HG03060 (cell line): Measurements from ENCODE around the gene SCAMP3.
"Not testable (repeated sequence)": the region's sequence is repeated elsewhere in the genome, so short reads cannot be mapped to it uniquely, and the experiment has no call there.

Experiments used
- ATAC-seq: cut with Tn5 transposase; IDR thresholded peaks from one replicate; pipeline ENCODE4 v1.9.1; 2021; ENCODE audit warnings: low read depth, moderate number of reproducible peaks; ENCODE audit not compliant: unreplicated experiment

SCAMP3 gene

GRCh38 chr1:155256058-155256852, 5.9 kb downstream of the SCAMP3 start:
- no peak for ATAC-seq

GRCh38 chr1:155255243-155256007, 6.7 kb downstream of the SCAMP3 start, which contains the start of gene ENTREP3:
Gene ENTREP3 (minus strand): TSS chr1:155255483. CDS start chr1:155254877, 606 bp downstream.
- no peak for ATAC-seq

DNA sequence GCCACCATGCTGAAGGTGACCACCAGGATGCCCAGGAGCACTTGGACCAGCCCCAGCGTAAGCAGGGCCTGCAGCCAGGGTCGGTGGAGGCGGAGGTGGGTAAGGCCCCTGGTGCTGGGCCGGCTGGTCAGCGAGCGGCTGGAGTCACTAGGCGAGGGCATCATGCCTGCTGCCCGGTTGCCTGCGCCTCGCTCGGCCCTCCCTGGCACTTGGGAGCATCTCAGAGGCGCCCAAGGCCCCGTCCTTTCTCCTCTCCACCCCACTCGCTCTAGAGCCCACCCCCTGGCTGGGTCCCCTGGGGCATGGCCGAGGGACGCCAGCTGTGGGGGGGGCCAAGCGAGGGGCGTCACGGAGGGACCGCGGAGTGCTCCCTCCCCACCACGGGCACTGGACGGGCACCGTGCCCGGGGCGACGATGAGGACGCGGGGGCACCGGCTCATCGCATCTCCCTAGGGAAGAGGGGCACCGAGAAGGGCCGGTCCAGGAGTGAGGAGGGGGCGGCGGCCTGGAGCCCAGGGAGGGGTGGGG, 7.4 kb downstream of the SCAMP3 start:
- no peak for ATAC-seq

DNA sequence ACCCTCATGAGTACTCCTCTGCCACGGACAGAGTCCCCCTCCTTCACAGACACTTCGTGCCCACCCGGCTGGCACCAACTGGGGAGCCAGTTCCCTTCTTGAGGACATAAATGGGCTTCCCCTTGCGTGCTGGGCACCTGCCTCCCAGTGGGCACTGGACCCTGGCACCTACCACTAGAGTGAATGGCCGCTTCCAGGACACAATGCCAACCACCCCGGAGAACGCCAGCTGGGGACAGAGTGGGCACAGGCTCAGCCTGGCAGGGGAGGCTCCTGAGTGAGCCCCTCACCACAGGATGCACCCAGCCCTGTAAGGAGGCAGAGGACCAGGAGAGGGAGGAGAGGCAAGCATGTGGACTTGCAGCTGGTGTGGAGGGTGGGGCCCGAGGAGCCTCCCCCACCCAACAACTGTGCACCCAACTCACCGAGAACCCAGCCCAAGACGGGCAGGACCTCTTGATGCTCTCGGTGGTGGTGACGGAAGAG, 7.9 kb downstream of the SCAMP3 start:
- ATAC-seq, result no peak

GRCh38 chr1:155253797-155254196, 8.4 kb downstream of the SCAMP3 start:
- ATAC-seq, result no peak

DNA sequence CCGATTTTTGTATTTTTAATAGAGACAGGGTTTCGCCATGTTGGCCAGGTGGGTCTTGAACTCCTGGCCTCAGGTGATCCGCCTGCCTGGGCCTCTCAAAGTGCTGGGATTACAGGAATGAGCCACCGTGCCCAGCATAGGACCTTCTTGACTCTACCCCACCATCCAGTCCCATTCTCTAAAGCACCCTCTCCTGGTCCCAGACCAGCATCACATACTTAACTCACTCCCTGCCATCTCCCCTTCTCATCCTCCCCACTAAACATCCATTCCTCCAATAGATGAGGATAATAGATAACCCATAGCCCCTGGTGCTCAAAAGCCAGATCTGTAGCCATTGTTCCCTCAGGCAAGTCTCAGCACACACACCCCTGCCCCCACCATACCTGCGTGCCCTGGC, 9.0 kb downstream of the SCAMP3 start:
- no peak for ATAC-seq

DNA sequence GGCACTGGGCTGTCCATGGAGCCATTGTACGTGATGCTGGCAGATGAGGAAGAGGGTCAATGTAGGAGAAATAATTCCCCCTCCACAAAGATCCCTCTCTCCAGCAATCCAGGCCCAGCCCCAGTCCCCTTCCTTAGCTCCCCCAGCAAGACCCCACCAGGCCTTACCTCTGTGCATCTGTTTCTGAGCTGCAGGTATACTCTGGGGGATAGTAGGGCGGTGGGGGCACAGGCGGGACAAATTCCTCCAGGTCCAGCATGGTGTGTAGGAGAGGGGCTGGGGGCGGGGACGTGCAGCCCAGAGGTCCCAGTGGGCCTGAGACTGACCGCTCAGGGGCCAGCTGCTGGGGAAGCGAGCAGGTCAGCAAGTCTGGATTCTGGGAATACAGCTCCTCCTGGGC, 10.6 kb downstream of the SCAMP3 start:
- no peak for ATAC-seq

DNA sequence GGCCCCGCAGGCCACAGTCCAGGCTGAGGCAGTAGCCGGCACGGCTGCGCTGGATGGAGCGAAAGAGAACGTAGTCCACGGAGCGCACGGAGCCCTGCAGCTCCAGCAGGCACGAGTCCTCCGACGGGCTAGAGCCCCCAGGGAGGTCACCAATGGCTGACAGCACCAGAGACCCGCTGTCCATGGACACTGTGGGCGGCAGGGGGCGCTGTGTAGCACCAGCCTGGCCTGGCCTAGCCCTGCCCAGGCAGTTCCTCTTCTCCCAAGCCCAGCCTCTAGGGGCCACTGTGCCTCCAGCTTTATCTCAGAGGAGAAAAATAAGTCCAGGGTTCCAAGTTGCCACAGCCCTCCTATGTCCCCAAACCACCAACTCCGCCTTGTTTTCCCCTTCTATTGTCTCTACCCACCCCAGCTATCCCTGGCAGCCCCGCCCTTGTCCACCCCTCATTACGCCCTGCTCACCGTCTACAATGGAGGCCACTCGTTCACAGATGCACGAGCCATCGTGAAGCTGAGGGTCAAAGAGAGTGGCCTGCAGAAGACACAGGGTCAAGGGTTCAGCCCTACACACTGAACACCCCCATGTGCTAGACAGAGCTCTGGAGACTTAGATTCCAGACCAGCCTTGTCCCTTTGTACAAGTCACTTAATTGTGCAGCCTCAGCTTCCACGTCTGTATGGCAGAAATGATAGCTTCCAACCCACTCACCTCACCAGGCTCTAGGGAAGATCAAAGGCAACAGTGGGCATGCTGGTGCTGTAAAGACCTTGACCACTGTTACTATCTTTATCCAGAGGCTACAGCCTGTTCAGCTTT, 11.3 kb downstream of the SCAMP3 start:
- peak; percentile 74 for ATAC-seq

DNA sequence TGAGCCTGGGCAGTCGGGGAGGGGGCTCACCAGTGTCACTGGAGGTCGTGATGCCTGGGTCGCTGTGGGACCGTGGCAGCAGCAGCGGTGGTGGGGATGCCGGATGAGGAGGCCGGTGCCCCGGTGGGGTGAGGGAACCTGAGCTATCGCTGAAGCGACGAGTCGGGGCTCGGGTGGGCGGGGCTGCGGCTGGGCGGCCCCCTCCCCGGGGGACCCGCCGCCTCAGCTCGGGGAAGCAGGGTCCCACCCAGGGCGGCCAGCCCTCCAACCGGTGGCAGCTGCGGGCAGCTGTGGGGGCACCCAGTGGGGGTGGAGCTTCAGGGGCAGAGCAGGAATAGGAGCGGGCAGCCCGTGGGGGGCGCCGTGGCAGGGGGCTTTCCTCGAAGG, 11.9 kb downstream of the SCAMP3 start:
- ATAC-seq, result peak; percentile 23

- ATAC-seq, result no peak
Measured at GRCh38 chr1:155247667-155248553, 14.2 kb downstream of the SCAMP3 start.

GRCh38 chr1:155246796-155247195, 15.4 kb downstream of the SCAMP3 start:
- ATAC-seq, result not testable (repeated sequence)

- ATAC-seq, result no peak
Measured at GRCh38 chr1:155245163-155245524, 17.0 kb downstream of the SCAMP3 start.

GRCh38 chr1:155244368-155245162, 17.6 kb downstream of the SCAMP3 start:
- peak; percentile 82 for ATAC-seq

GRCh38 chr1:155242805-155243358, 19.3 kb downstream of the SCAMP3 start:
- no peak for ATAC-seq

DNA sequence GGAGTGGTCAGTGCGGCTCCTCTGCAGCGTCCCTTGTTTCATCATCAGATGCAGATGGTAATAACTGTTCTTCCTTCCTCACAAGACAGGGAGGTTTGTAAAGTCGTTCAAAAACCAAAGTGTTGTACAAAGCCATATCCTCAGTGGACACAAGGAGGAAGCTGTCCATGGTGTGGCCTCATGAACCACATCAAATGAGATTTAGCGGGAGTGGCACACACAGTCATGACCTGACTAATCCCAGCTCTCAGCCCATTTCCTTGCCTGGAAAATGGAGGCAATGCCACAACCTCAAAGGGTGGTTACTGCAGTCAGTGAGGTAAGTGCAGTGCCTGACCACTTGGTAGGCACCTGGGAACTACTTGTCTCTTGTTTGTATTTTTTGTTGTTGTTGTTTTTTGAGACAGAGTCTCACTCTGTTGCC, 20.3 kb downstream of the SCAMP3 start:
- no peak for ATAC-seq

- ATAC-seq, result no peak
Measured at GRCh38 chr1:155241069-155241679, 21.0 kb downstream of the SCAMP3 start.

DNA sequence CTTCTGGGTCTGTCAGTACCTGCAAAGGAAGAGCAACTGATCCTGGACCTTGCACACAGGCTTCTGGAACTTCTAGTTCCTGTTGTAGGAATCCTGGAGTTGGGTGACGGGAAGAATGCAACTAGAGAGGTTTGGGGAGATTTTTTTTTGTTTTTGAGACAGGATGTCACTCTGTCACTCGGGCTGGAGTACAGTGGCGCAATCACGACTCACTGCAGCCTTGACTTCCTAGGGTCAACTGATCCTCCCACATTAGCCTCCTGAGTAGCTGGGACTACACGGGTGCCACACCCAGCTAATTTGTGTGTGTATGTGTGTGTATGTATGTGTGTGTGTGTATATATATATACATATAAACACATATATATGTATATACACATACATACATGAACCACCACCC, 25.7 kb downstream of the SCAMP3 start:
- ATAC-seq, result no peak

GRCh38 chr1:155235375-155235774, 26.8 kb downstream of the SCAMP3 start:
- ATAC-seq, result not testable (repeated sequence)
